DOHH2 (cell line): ENCODE measurements around the gene SHISA6.

Source experiments
- H3F3A ChIP-seq: fragments of 200-600 bp; sonication (generic), shearing (Covaris generic); 2 replicates; pipeline ENCODE4 v1.6.0; 2016; ENCODE audit warnings: antibody characterized with exemption, mild to moderate bottlenecking; ENCODE audit not compliant: control insufficient read depth, insufficient read depth
- H3K27ac ChIP-seq: fragments of 200-600 bp; sonication (generic); 2 replicates; pipeline ENCODE4 v1.5.1; 2014; ENCODE audit warnings: low read depth, mild to moderate bottlenecking, low read length, moderate library complexity
- H3K27me3 ChIP-seq: fragments of 200-600 bp; sonication (generic); 2 replicates; pipeline ENCODE4 v1.6.1; 2014; ENCODE audit warnings: mild to moderate bottlenecking, low read length, mixed read lengths; ENCODE audit not compliant: control insufficient read depth
- H3K36me3 ChIP-seq: fragments of 200-600 bp; sonication (generic); 2 replicates; pipeline ENCODE4 v1.6.1; 2014; ENCODE audit warnings: mild to moderate bottlenecking, low read length, moderate library complexity, mixed read lengths; ENCODE audit not compliant: control insufficient read depth
- H3K4me1 ChIP-seq: fragments of 200-600 bp; sonication (generic); 2 replicates; pipeline ENCODE4 v1.6.1; 2014; ENCODE audit warnings: mild to moderate bottlenecking, low read length, mixed read lengths; ENCODE audit not compliant: control insufficient read depth
- H3K4me2 ChIP-seq: fragments of 200-600 bp; sonication (generic); 2 replicates; pipeline ENCODE4 v1.6.0; 2014; ENCODE audit warnings: mild to moderate bottlenecking, low read length, moderate library complexity
- H3K4me3 ChIP-seq: fragments of 200-600 bp; sonication (generic); 2 replicates; pipeline ENCODE4 v1.5.1; 2014; ENCODE audit warnings: mild to moderate bottlenecking, low read length, mixed read lengths
- H3K79me2 ChIP-seq: fragments of 200-600 bp; sonication (generic); 2 replicates; pipeline ENCODE4 v1.6.1; 2014; ENCODE audit warnings: mild to moderate bottlenecking, low read length, mixed read lengths; ENCODE audit not compliant: control insufficient read depth
- H3K9me2 ChIP-seq: fragments of 200-600 bp; sonication (generic); replicated peaks from 2 replicates; pipeline ENCODE4 v1.6.1; 2014; ENCODE audit warnings: mild to moderate bottlenecking, low read length, mixed read lengths; ENCODE audit not compliant: control insufficient read depth
- H3K9me3 ChIP-seq: fragments of 200-600 bp; sonication (generic); 2 replicates; pipeline ENCODE4 v1.6.1; 2014; ENCODE audit warnings: antibody characterized with exemption, low read length, mixed read lengths; ENCODE audit not compliant: control insufficient read depth, insufficient read depth
- H4K20me1 ChIP-seq: fragments of 200-600 bp; sonication (generic); 2 replicates; pipeline ENCODE4 v1.6.0; 2014; ENCODE audit warnings: low read depth, mild to moderate bottlenecking, antibody characterized with exemption, low read length, moderate library complexity; ENCODE audit not compliant: control insufficient read depth, insufficient read depth
- EZH2phosphoT487 ChIP-seq: fragments of 200-600 bp; sonication (generic); IDR thresholded peaks from 2 replicates; pipeline ENCODE4 v1.6.1; 2017; ENCODE audit warnings: borderline replicate concordance, mild to moderate bottlenecking, antibody characterized with exemption, low read length, moderate library complexity, mixed read lengths
- TF ChIP-seq, protein P1 (sequence below): fragments of 200-600 bp; sonication (generic); IDR thresholded peaks from one replicate; pipeline ENCODE4 v1.5.1; 2014; ENCODE audit warnings: antibody characterized with exemption, mild to moderate bottlenecking, low read depth, low read length; ENCODE audit not compliant: poor library complexity, severe bottlenecking

Gene SHISA6

DNA sequence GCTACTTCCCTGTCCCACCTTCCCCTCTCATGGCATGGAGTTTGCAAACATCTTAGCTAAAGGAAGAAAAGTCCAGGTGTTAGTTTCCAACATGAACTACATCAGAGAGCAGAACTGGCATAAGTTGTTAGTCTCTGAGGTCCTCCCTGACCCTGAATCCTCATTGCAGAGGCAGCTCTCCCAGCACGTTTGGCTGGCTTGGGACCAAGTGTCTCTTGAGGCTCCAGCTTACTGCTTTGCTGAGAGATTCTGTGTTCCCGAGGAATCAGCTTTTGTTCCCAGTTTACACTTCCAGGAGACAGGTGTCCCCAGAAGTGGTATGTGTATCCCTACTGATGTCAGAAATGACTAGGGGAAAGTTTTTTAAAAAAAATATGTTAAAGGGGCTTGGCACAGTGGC lies 371.9 kb downstream of the SHISA6 start:
- H3K9me2 ChIP-seq, result no peaks in the 10 kb centered on the region
- H3K4me3 ChIP-seq, result no peak overlapping the region
- no peaks in the 10 kb centered on the region for H3F3A ChIP-seq
- no peaks in the 10 kb centered on the region for H3K36me3 ChIP-seq
- H3K4me2 ChIP-seq, result no peak overlapping the region
- H3K79me2 ChIP-seq, result no peaks in the 10 kb centered on the region
- H3K9me3 ChIP-seq, result no peaks in the 10 kb centered on the region
- no peaks in the 10 kb centered on the region for H3K4me1 ChIP-seq
- H3K27ac ChIP-seq, result no peak overlapping the region
- TF ChIP-seq EZH2phosphoT487, result no peak
- TF ChIP-seq, protein P1, sequence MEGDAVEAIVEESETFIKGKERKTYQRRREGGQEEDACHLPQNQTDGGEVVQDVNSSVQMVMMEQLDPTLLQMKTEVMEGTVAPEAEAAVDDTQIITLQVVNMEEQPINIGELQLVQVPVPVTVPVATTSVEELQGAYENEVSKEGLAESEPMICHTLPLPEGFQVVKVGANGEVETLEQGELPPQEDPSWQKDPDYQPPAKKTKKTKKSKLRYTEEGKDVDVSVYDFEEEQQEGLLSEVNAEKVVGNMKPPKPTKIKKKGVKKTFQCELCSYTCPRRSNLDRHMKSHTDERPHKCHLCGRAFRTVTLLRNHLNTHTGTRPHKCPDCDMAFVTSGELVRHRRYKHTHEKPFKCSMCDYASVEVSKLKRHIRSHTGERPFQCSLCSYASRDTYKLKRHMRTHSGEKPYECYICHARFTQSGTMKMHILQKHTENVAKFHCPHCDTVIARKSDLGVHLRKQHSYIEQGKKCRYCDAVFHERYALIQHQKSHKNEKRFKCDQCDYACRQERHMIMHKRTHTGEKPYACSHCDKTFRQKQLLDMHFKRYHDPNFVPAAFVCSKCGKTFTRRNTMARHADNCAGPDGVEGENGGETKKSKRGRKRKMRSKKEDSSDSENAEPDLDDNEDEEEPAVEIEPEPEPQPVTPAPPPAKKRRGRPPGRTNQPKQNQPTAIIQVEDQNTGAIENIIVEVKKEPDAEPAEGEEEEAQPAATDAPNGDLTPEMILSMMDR, result no peak
- no peaks in the 10 kb centered on the region for H3K27me3 ChIP-seq
- no peaks in the 10 kb centered on the region for H4K20me1 ChIP-seq
